Measurements from ENCODE around the gene PYCARD. TPM values are rescaled to one million over a fixed set of nuclear protein-coding genes. Genes with fewer than 3 reads are reported as not detected.
"Not testable (repeated sequence)": the region's sequence is repeated elsewhere in the genome, so short reads cannot be mapped to it uniquely, and the experiment has no call there.

The PYCARD gene
- total RNA-seq, 3 donors from 2014 or later: 32.9 to 50.2 (median 35.7) TPM

- no peaks in the 10 kb centered on the region for H3K36me3 ChIP-seq
- DNase-seq (ENCODE audit: low spot score in 2 of 2): no peak
- TF ChIP-seq POLR2A (IDR thresholded peaks at IDR 0.05) (no peak), CTCF (IDR thresholded peaks at IDR 0.05) (no peak), POLR2AphosphoS5 (IDR thresholded peaks at IDR 0.05) (no peak)
Observed at GRCh38 chr16:31196324-31197088, 6.1 kb downstream of the PYCARD start.

DNA sequence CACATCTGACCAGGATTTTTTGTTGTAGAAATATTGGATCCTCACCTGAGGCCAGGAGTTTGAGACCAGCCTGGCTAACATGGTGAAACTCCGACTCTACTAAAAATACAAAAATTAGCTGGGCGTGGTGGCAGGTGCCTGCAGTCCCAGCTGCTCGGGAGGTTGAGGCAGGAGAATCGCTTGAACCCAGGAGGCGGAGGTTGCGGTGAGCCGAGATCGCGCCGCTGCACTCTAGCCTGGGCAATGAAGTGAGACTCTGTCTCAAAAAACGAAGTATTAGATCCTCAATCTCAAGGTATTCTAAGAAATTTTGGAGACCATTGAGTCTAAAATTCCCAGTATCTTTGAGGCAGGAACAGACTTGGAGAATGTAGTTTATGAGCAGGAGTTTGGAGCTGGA is 6.7 kb downstream of the PYCARD start:
- H3K27ac ChIP-seq; DNase-seq (ENCODE audit: low spot score in 2 of 2); H3K27me3 ChIP-seq; intact Hi-C loops (cut with DNase I; ENCODE audit: low total_unique reads); H3K4me1 ChIP-seq; H3K36me3 ChIP-seq; H3K9me3 ChIP-seq; H3K4me3 ChIP-seq: not testable (repeated sequence)

More at GRCh38 chr16:31196324-31197088, 6.1 kb downstream of the PYCARD start:
- intact Hi-C loops (cut with DNase I; ENCODE audit: low total_unique reads): no loop called here
- Histone ChIP-seq H3K4me3 (no peak overlapping the region), H3K27ac (no peak overlapping the region), H3K4me1 (peaks cover 5 to 7% of the 10 kb centered on the region in 2 donors), H3K27me3 (no peaks in the 10 kb centered on the region), H3K9me3 (no peaks in the 10 kb centered on the region)

DNA sequence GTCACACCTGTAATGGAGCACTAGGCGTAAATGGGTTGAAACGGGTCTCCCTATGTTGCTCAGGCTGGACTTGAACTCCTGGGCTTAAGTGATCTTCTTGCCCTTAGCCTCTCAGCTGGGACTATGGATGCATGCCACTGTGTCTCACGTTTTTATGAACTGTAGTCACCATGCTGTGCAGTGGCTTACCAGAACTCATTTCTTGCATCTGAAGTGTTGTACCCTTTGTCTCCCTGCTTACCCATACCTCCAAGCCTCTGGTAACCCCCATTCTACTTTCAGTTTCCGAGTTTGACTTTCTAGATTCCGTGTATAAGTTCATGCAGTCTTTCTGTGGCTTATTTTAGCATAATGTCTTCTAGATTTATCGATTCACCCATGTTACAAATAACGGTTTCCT is 7.7 kb downstream of the PYCARD start:
- DNase-seq (ENCODE audit: low spot score in 2 of 2): no peak
- Histone ChIP-seq H3K9me3 (no peaks in the 10 kb centered on the region), H3K27me3 (no peaks in the 10 kb centered on the region), H3K27ac (no peak overlapping the region), H3K4me3 (no peak overlapping the region), H3K36me3 (peaks cover 7% of the 10 kb centered on the region), H3K4me1 (no peaks in the 10 kb centered on the region)
- intact Hi-C loops (cut with DNase I; ENCODE audit: low total_unique reads): no loop called here
- TF ChIP-seq CTCF (IDR thresholded peaks at IDR 0.05) (no peak), POLR2A (IDR thresholded peaks at IDR 0.05) (no peak), POLR2AphosphoS5 (IDR thresholded peaks at IDR 0.05) (no peak)

DNA sequence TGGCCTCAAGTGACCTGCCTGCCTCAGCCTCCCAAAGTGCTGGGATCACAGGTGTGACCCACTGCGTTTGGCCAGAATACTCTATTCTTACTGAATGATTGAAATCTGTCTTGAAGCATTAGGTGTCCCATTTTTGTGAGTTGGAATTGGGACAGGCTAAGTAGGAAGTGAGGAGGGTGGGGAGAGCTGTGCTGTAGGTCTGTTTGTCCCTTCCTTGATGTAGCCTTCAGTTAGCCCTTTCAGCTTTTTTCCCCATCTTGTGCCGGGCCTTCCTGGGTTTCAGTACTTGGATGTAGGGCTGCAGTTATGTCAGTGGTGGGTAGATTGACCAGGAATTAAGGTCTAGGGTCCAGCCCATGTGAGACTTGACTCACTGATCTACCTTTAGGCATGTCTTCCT is 8.7 kb downstream of the PYCARD start:
- TF ChIP-seq POLR2A (IDR thresholded peaks at IDR 0.05): no peak
- TF ChIP-seq CTCF (IDR thresholded peaks at IDR 0.05): no peak
- no peak for TF ChIP-seq POLR2AphosphoS5 (IDR thresholded peaks at IDR 0.05)
- Histone ChIP-seq H3K4me3 (no peak overlapping the region), H3K27ac (no peak overlapping the region), H3K36me3 (peaks cover 15% of the 10 kb centered on the region), H3K27me3 (no peaks in the 10 kb centered on the region), H3K9me3 (no peaks in the 10 kb centered on the region), H3K4me1 (no peaks in the 10 kb centered on the region)
- intact Hi-C loops (cut with DNase I; ENCODE audit: low total_unique reads): no loop called here
- DNase-seq (ENCODE audit: low spot score in 2 of 2): no peak

GRCh38 chr16:31192856-31193642 is 9.5 kb downstream of the PYCARD start:
- peaks cover 16% of the 10 kb centered on the region for H3K36me3 ChIP-seq
- intact Hi-C loops (cut with DNase I; ENCODE audit: low total_unique reads): no loop called here

More at GRCh38 chr16:31192856-31193642, 9.5 kb downstream of the PYCARD start:
- Histone ChIP-seq H3K9me3 (no peaks in the 10 kb centered on the region), H3K4me3 (no peak overlapping the region), H3K27ac (no peak overlapping the region), H3K27me3 (no peaks in the 10 kb centered on the region), H3K4me1 (no peaks in the 10 kb centered on the region)
- no peak for DNase-seq (ENCODE audit: low spot score in 2 of 2)
- TF ChIP-seq CTCF (IDR thresholded peaks at IDR 0.05) (no peak), POLR2A (IDR thresholded peaks at IDR 0.05) (no peak), POLR2AphosphoS5 (IDR thresholded peaks at IDR 0.05) (no peak)

Measured in breast epithelium (tissue), 4 donors.